Stimulated activated CD4-positive, alpha-beta T cell treated with anti-CD3 and anti-CD28 coated beads, Interleukin-4, amount 100 ng/mL, for 48 hours (primary cell): ENCODE results near the gene UBE2U.

ENCODE experiments used
- DNase-seq, 2 donors: peaks; one replicate each; pipeline ENCODE4 v3.0.0-alpha.2; 2020; ENCODE audit warnings: low read depth in 2 of 2

UBE2U gene

DNA sequence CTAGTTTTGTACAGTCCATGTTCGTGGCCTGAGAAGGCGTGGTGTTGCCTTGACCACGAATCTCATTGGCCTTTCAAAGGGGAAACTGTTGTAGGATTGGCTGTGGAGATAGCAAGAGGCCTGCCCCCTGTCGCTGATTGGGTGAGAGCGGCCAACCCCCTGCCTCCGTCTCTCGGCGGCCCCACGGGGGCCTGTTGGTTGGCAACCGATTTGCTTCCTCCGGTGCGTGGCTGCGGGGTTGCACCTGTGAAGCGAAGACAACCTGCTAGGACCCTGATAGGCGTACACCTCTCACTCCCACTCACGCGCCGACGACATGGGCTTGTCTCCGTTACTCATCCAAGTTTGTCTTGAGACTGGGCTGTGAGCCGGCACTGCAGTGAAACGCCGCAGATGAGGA lies at the start of gene UBE2U:
UBE2U (plus strand) TSS at position 204 of the 400 bp plus-strand sequence. CDS start 428 bp downstream, outside the sequence.
- no peak for DNase-seq

DNA sequence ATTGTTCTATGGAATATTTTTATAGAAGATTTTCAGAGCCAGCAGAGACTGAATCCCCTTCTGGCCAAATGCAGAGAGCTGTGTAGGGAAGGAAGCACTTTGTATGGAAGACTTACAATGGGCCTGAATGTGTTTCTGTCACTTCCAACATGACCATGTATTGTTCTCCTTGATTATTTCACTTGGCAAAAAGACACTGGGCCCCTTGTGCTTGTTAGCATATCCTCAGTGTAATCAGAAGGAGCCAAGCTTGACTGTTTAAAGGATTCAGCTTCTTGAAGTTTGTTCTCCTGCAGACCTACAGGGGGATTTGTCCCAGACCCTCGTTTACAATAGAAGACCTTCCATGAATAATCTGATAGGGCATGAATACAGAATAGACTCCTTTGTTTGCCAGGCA lies 48.1 kb upstream of the UBE2U start:
- DNase-seq = no peak

DNA sequence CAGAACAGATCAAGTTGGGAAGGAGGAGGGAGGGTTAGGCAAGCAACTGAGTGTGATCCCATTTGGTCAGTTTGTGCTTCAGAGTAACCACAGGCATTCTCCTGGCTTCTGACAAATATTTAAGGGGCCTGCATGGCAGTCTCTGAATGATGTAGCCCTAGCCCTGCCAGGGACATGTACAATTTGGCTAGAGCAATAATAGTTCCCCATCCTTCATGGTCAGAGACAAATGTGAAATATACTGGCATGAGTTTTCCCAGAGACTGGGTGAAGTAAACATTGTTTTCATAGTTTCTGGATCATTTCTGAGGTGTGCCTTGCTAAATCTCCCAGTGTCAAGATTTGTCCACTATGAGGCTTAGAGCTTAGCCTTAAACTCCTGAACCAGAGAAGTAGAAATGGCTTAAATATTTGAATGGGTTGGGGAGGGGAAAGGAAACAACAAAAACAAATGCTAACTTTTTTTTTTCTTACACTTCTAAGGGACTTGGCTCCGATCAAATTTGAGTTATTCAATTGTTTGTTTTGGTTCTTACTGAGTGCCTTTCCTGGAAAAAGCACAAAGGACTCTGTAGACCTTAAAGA lies 42.0 kb upstream of the UBE2U start:
- no peak for DNase-seq

DNA sequence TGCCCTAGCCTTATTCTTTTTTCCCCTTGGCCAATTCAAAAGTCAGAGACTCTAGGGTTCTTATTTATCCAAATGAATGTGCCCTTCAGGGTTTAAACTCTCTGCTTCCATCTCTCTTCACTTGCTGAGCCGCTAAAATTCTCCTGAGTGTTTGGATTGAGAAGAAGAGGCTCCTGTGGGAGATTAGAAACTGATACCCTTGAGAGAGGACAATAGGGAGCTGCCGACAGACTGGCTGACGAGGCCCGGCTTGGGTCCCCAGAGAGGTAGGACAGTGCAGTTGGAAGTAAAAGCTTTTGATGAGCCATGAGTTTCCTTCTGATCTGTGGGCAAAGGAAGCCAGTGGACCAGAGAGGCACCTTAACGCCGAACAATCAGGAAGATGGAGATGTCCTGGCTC lies 41.3 kb upstream of the UBE2U start:
- no peak for DNase-seq

DNA sequence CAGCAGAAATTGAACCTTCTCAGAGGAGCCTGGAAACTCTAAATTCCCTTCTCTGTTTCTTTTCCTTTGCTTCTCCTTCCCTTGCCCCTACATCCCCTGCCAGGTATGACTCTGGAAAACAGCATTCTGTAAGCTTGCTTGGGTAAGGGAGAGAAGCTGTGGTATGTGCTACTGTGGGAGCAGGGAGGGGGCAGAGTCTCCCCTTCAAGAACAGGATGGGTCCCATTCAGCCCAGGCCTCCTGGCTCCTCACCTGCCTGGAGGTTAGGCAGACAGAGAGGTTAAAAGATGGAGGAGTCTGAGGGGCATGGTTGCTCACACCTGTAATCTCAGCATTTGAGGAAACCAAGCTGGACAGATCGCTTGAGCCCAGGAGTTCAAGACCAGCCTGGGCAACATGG lies 40.6 kb upstream of the UBE2U start:
- DNase-seq = no peak

DNA sequence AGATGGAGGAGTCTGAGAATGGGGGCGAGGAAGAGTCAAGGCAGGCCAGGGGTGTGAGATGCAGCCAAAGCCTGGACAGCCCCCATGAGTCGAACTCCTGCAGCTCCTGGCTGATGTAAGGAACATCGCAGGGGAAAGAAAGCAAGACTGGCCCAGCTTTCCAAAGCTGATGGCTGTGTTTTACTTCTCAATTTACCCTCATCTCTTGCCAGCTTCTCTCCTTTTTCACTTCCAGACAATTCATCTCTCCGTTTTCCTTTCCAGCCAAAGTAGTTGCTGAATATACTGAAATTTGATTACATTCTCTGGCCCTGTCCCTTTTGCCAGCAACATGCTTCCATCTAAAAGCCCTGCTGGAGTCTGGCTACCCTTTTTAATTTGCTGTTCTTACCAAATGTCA lies 40.0 kb upstream of the UBE2U start:
- no peak for DNase-seq

DNA sequence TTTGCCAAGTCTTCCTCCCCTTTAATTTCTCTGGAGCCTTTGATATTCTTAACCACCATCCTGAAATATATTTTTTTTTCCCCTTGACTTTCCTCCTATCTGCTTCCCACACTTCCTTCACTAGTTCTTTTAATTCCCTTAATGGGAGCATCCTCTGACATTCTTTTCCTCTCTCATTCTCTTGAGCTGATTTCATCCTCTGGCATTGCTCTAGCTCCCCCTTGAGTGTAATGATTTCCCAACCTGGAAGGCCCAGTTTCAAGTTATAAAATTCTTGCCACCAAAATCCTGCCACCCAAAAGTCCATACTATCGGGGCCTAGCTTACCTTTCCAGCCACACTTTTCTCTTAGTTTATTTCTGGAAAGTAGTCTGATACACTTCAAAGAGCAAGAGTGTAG lies 39.5 kb upstream of the UBE2U start:
- DNase-seq = no peak

DNA sequence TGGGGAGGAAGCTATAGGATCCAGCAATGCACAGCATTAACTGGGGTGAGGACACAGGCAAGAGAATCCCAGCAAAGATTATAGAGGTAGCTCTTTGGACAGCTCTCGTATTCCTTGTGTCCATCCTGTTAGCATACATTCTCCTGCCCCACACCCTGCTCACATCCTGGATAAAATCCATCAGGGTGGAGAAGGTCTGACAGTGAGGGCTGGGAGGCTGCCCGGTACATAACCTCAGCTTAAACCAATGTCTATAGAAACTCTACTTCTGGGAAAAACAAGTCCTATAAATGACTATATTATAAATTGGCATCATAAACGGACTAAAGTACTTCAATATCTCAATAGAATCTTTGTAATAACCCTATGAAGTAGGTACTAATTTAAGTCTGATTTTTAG lies 36.8 kb upstream of the UBE2U start:
- no peak for DNase-seq

DNA sequence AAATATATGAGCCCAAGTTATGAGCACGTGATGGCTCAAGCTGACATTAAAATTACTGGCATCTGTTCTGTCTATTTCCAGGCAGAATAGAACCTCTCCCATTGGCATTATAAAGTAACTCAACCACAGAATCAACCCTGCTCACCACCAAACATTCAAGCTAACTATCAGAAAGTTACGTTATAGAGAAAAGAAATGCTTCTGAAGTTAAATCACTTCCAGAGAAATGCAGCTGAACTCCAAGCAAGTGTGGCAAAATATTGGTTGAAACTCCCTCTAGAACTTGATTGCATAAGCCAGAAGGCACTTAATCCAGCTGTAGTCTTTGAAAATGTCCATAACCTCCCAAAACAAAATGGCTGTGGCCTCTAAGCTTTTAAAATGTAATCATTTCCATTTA lies 36.2 kb upstream of the UBE2U start:
- DNase-seq = no peak

GRCh38 chr1:64171246-64171645 lies 32.2 kb upstream of the UBE2U start:
- no peak for DNase-seq

DNA sequence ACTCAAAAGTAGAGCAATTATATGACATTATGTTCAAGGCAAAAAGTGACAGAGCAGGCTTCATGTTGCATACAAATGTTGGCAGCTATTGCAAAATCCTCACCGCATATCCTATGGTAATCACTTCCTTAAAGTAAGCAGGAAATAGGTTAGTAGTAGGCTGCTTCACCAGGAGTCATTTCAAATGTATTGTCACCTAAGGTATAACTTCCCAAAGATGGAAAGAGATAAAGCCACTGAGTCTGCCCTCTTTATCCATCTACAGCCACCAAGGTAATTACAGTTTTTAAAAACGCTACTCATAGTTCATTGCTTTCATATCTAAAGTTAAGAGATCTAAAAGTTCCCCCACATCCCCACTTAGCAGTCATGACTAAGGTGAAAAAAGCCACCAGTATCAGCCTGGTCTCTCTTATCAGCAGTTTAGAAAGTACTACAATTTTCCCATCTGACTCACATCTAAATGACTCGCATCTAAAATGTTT lies 31.6 kb upstream of the UBE2U start:
- DNase-seq = no peak

GRCh38 chr1:64172458-64172983 lies 30.9 kb upstream of the UBE2U start:
- DNase-seq = no peak

GRCh38 chr1:64173336-64173940 lies 30.0 kb upstream of the UBE2U start:
- DNase-seq = no peak

DNA sequence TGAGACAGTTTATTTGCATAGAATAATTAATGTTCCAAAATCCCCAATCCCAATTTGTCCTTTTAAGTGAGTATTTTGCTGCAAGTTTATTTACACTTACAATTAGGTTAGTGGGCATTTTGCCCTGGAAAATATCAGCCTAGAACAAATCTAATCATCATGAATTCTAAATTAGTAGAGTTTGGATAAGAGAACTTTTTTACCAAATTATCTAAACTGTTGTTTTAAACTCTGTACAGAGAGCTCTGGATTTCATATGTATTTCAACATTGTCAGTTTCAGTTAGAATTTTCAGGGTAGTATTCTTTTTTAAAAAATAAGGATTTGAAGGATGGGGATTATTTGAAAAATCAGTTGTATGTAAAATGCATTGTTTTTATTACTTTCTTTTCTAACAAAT lies 27.8 kb upstream of the UBE2U start:
- no peak for DNase-seq

DNA sequence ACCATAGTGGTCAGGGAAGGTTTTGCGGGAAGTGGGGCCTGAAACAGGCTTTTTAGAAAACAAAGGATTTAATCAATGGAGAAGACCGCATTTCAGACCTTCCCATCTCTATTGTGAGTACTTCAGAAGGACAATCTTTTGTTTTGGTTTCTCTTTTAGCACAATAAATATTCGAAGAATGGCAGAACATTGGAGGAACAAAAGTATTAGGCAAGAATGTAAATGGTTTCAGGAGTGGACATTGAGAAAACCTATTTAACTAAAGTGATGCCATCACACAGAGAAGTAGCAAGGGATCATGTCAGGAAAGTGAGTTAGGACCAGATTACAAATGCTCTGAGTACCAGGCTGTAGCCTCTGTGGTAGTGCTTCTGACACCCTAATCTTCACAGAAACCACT lies 26.8 kb upstream of the UBE2U start:
- DNase-seq = no peak

- no peak for DNase-seq
Observed at GRCh38 chr1:64179588-64179987, 23.8 kb upstream of the UBE2U start.

- DNase-seq = no peak
Observed at GRCh38 chr1:64182207-64182606, 21.2 kb upstream of the UBE2U start.

- no peak for DNase-seq
Observed at GRCh38 chr1:64183395-64184002, 19.9 kb upstream of the UBE2U start.

DNA sequence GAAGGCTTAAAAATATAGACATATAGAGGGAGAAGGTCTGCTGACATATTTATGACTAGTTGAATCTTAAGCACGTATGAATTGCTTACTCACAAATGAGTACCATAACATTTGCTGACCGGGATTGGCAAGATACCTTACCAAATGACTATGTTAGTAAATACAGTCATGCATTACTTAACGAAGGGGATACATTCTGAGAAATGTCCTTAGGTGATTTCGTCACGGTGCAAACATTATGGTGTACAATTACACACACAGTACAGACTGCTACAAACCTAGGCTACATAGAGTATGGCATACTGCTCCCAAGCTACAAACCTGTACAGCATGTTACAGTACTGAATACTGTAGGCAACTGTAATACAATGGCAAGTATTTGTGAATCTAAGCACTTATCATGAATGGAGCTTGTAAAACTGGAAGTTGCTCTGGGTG lies 19.4 kb upstream of the UBE2U start:
- no peak for DNase-seq

- no peak for DNase-seq
Observed at GRCh38 chr1:64186138-64186897, 17.1 kb upstream of the UBE2U start.

DNA sequence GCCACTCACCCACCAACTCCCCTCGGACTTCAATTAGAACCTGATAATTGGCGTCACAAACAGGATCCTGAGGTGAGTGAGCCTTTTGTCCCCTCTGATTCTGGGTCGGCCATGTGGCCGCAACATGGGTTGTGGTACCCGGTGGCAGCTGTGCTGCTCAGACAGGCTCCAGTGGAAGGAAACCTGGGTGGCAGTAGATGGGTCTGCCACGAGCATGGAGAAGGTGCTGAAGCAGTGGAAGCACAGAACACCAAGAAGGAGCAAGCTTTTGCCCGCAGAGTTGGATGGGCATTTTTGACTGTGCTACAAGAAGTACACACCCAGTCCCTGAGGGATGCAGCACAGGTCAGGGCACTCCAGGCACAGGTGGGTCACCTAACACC lies 16.5 kb upstream of the UBE2U start:
- DNase-seq = no peak

- DNase-seq = no peak
Observed at GRCh38 chr1:64187646-64188045, 15.8 kb upstream of the UBE2U start.
